GM18499 (cell line): ENCODE measurements around the gene DCXR.
"Not testable (repeated sequence)": the region's sequence is repeated elsewhere in the genome, so short reads cannot be mapped to it uniquely, and the experiment has no call there.

Experiments
- ATAC-seq: cut with Tn5 transposase; IDR thresholded peaks from one replicate; pipeline ENCODE4 v1.9.1; 2021; ENCODE audit warnings: moderate number of reproducible peaks; ENCODE audit not compliant: insufficient read depth, unreplicated experiment

The DCXR gene

DNA sequence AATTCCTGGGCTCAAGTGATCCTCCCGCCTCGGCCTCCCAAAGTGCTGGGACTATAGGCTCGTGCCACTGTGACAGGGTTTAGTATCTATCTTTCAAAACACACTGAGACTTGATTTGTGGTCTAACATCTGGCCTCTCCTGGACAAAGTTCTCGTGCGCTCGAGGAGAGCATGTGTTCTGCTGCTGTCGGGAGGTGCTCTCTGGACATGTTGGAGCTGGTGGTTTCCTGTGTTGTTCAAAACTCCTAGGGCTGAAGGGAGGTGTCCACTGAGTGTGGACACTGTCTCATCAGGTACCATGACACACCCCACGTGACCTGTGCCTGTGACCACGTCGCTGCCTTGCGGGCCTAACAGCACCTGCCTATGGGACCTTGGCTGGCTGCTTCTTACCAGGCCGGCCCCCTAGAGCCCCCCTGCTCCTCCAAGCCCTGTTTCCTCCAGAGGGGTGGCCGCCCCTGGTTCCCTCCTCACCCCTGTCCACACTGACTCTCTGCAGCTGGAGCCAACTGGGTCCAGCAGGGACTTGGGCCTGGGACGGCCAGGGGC is 8.5 kb upstream of the DCXR start:
- ATAC-seq, result no peak

- no peak for ATAC-seq
Observed at GRCh38 chr17:82043507-82043906, 6.0 kb upstream of the DCXR start.

GRCh38 chr17:82042649-82043048 is 5.2 kb upstream of the DCXR start:
- no peak for ATAC-seq

- no peak for ATAC-seq
Observed at GRCh38 chr17:82041144-82041814, 3.8 kb upstream of the DCXR start.

DNA sequence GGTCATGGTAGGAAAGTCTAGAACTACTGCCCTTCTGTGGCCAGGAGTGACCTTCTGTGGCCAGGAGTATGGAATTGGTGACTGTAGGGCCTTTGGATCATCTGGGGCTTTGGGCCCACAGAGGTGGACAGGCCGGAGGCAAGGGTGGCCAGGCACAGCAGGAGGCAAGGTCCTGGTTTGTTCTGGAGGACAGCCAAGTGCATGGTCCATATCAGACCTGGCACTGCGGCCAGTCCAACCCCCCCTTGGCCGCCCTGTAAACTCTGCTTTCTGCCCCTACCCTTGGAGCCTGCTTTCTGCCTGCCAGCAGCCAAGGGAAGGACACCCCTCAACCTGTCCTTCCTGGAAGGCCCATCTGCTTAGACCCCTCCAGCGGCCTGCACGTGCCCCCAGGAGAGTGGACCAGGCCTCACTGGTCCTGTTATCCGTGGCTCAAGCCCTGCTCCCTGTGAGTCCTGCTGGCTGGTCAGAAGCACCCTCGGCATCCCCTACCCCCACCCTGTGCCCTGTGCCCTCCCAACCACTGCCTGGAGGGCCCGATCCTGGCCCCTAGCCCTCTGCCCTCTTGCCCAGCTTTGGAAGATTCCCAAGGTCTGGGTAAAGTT is 2.3 kb upstream of the DCXR start:
- no peak for ATAC-seq

DNA sequence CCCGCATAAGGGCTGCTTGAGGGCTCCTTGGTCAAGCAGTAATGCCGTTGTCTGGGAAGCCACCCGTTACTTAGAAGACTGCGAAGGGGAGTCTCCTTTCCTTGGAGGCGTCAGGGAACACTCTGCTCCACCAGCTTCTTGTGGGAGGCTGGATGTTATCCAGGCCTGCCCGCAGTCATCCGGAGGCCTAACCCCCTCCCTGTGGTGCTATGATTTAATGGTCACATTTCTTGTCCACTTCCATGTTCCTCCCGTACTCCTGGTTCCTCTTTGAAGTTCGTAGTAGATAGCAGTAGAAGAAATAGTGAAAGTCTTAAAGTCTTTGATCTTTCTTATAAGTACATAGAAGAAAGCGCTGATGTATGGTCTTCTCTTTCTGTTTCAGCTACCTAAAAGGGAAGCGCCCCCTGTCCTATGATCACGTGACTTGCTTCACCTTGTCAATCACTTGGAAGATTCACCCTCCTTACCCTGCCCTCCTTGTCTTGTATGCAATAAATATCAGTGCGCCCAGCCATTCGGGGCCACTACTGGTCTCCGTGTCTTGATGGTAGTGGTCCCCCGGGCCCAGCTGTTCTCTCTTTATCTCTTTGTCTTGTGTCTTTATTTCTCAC is 1.4 kb upstream of the DCXR start:
- not testable (repeated sequence) for ATAC-seq

- ATAC-seq, result no peak
Observed at GRCh38 chr17:82037889-82038195, 345 bp upstream of the DCXR start.

GRCh38 chr17:82036634-82037091 is 834 bp downstream of the DCXR start:
- no peak for ATAC-seq

GRCh38 chr17:82035956-82036633 is 1.4 kb downstream of the DCXR start:
- no peak for ATAC-seq

DNA sequence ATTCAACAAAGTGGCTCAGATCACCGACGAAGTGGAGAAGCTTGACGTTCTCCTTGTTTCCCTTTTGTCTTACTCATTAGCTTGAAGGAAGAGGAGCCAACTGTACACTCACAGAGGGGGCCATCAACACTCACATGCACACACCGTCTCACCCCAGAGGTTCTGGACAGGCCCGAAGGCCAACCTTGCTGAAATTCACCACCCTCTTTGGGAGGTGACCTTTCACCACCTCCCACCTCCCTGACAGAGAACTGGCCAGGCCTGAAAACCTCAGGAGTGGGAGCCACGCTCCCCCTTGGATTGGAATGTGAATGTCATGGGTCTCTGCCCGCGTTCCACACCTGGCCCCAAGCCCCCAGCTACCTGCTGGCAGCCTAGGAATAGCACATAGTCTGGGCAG is 2.0 kb downstream of the DCXR start:
- ATAC-seq, result no peak

DNA sequence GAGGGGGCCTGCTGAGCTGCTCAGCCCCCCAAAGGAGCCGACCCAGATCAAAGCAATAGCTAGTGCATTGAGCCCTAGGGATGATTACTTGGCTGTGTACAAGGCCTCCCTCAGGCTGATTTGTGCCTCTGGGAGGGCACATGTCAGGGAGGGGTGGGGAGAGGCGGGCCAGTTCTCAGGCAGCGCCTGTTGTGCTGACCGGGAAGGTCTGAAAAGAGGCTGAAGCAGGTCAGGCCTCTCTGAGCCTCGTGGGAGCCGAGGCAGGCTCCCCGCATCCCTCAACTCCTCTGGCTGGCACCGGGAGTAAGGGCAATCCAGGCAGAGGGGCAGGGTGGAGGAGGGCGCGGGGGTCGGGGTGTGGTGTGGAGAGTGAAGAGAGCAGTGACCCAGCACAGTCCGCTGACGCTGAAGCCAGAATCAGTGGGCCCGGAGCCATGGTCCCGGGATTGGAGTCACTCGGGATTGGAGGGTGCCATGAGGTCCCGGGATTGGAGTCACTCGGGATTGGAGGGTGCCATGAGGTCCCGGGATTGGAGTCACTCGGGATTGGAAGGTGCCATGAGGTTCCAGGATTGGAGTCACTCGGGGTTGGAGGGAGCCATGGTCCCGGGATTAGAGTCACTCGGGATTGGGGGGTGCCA is 3.0 kb downstream of the DCXR start:
- ATAC-seq, result no peak

DNA sequence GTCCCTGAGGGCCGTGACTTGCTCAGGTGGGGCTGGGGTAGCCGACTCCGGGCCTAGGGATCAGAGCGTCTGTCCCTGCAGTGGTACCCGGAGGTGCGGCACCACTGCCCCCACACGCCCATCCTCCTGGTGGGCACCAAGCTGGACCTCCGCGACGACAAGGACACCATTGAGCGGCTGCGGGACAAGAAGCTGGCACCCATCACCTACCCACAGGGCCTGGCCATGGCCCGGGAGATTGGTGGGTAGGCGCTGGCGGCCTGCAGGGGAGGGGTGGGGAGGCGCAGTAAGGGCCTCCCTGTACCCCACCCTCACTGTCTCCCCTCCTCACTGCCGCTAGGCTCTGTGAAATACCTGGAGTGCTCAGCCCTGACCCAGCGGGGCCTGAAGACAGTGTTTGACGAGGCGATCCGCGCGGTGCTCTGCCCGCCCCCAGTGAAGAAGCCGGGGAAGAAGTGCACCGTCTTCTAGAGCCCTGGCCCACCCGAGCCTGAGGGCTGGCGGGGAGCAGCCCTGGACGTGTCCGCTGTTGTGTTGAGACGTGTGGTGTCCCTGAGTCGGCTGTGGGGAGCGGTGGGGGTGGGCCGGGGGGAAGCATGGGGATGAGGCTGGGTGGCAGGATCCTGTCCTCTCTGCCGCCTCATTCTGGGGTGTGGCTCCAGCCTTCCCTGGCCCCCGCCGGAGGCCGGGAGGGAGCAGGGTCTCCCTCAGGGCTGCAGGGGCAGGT is 4.0 kb downstream of the DCXR start:
- ATAC-seq, result no peak

GRCh38 chr17:82031885-82032627 is 5.4 kb downstream of the DCXR start:
- no peak for ATAC-seq

DNA sequence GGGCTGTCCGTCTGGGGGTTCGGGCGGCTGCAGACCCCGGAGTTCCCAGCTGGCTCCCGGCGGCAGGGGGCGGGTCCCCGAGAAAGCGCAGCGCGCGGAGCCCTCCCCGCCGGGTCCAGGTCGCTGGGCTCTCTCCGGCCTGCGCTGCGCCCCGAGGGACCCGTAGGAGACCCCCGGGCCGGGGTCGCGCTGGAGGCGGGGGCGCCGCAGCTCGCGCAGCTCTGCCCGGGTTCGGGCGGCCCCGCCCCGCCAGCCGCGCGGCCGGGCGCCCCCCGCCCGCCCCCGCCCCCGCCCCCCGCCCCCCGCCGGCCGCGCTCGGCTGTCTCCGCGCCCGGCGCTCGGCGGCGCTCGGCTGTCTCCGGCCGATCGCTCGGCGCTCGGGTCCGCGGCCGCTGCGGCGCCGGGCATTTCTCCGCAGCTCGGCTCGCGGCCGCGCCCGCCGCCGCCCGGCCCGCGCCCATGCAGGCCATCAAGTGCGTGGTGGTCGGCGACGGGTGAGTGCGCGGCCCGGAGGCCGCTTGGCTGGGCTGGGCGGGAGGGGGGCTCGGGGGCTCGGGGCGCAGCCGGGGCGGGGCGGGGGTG is 6.1 kb downstream of the DCXR start, which contains the start of gene RAC3:
Gene RAC3 (plus strand): TSS at position 376 of the 582 bp plus-strand sequence. CDS start 84 bp downstream, at position 460.
- ATAC-seq, result no peak

- no peak for ATAC-seq
Observed at GRCh38 chr17:82030470-82031302, 6.8 kb downstream of the DCXR start.

DNA sequence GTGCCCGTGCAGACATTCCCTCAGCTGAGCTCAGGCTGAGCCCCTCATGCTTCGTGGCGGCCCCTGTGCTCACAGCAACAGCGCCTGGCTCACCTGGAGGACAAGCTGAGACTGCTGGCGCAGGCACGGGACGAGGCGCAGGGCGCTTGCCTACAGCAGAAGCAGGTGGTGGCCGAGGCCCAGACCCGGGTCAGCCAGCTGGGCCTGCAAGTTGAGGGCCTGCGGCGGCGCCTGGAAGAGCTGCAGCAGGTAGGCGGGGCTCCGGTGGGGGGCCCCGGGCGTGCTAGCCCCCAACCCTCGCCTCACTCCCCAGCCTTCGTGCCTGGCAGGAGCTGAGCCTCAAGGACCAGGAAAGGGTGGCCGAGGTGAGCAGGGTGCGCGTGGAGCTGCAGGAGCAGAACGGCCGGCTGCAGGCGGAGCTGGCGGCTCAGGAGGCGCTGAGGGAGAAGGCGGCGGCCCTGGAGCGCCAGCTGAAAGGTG is 7.5 kb downstream of the DCXR start:
- ATAC-seq, result no peak

GRCh38 chr17:82029391-82029790 is 8.1 kb downstream of the DCXR start:
- no peak for ATAC-seq

- no peak for ATAC-seq
Observed at GRCh38 chr17:82028966-82029365, 8.5 kb downstream of the DCXR start.
